GM23338 (cell line): ENCODE measurements around the gene PDGFRB.

Source experiments
- CREB1 ChIP-seq: fragments of 250-450 bp; sonication (Bioruptor Pico); IDR thresholded peaks from 2 replicates; pipeline ENCODE4 v1.5.0; 2020; ENCODE audit warnings: low read depth, mild to moderate bottlenecking, moderate library complexity
- CTCF ChIP-seq, 2 experiments: fragments of 200-600 bp in 1 of 2; sonication (generic) in 1 of 2; conservative IDR thresholded peaks; 2 replicates each; pipeline versions ENCODE4 v1.5.1 to v1.6.1; 2016 to 2017; ENCODE audit warnings: antibody characterized with exemption in 2 of 2, low read depth in 2 of 2, mild to moderate bottlenecking in 2 of 2, moderate library complexity in 1 of 2
- EZH2 ChIP-seq: fragments of 200-600 bp; sonication (generic); IDR thresholded peaks from one replicate; pipeline ENCODE4 v1.8.0; 2017; ENCODE audit warnings: antibody characterized with exemption, mild to moderate bottlenecking, low read depth; ENCODE audit not compliant: unreplicated experiment
- POLR2AphosphoS5 ChIP-seq: IDR thresholded peaks from 2 replicates; pipeline ENCODE4 v1.6.1; 2016; ENCODE audit warnings: antibody characterized with exemption, low read depth
- REST ChIP-seq: IDR thresholded peaks from one replicate; pipeline ENCODE4 v1.6.1; 2018; ENCODE audit warnings: antibody characterized with exemption; ENCODE audit not compliant: unreplicated experiment
- ZNF331 ChIP-seq: fragments of 250-450 bp; sonication (Bioruptor Pico); IDR thresholded peaks from 2 replicates; pipeline ENCODE4 v1.5.0; 2020; ENCODE audit warnings: low read depth, mild to moderate bottlenecking, moderate library complexity

- TF ChIP-seq CTCF (conservative IDR thresholded peaks at IDR 0.05; ENCODE audit: low read depth in 2 of 2) (no peak), REST (no peak), POLR2AphosphoS5 (no peak), EZH2 (no peak), ZNF331 (CRISPR knock-in tag) (no peak), CREB1 (CRISPR knock-in tag) (no peak)
Measured at GRCh38 chr5:150080696-150081435, 74.8 kb downstream of the PDGFRB start.
